GM19240 (cell line): Measurements from ENCODE around the gene BTBD2.

Experiments used
- DNase-seq: peaks from one replicate; pipeline ENCODE4 v3.0.0; 2011; ENCODE audit warnings: low spot score; ENCODE audit not compliant: insufficient read length

BTBD2 gene

GRCh38 chr19:1967087-1967608, 48.4 kb downstream of the BTBD2 start:
- DNase-seq: no peak

- DNase-seq: no peak
Observed at GRCh38 chr19:1962674-1963073, 52.8 kb downstream of the BTBD2 start.

GRCh38 chr19:1961000-1961883, 54.3 kb downstream of the BTBD2 start:
- no peak for DNase-seq

DNA sequence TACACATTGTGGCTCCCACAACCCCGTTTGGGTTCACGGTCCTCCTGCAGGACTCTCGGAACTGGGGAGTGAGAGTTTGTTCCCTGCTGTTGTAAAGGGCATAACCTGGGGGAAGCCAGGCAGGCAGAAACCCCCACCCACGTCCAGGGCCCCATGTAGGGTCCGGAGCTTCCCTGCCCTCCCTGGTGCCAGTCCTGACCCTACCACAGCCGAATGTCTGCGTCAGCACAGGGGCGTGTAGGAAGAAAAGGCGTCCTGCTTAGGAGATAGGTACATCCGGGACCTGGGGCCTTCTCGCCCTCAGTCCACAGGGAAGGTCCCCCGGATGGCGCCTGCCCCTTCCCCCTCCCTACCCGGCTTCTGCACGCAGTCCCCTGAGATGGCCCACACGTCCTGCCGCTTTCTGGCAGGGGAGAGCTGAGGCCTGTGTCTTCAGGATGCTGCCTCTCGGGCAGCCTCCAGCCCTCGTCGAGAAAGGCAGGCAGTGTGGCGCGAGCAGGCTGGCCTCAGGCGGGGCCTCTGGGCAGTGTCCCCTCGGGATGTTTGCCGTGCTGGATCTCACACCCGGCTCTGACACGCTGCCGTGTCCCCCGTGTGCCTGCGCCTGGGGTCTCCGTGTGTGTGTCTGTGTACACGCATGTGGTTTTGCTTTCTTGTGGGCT, 55.5 kb downstream of the BTBD2 start:
- no peak for DNase-seq

- DNase-seq: no peak
Observed at GRCh38 chr19:1957562-1958248, 57.8 kb downstream of the BTBD2 start.

DNA sequence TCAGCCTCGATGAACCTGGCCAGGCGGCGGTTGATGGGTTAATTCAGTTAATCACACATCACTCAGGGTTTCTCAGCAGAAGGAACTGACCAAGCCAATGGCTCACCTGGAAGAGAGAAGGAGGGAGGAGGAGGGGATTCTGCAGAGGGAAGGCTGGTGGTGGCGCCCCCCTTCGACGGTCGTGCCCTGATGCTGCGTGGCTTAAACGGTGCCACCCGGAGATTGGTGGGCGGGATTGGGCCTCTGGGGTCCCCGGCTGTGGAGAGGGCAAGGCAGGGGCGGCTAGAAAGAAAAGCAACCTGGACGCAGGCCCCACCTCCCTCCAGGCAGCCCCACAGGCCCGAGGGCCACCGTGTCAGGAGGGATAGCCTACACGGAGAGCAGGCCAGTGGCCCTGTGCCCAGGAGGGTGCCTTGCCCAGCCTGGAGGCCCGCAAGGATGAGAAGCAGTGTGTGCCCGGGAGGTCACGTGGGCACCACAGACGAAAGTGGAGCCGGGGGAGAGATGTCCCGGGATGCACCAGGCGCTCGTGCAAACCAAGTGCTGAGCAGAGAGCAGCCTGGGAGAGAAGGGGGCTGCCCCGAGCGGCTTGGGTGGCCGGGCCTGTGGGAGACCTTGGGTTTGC, 58.5 kb downstream of the BTBD2 start:
- DNase-seq: no peak

- DNase-seq: no peak
Observed at GRCh38 chr19:1956122-1956494, 59.4 kb downstream of the BTBD2 start.

GRCh38 chr19:1955171-1956121, 60.1 kb downstream of the BTBD2 start:
- DNase-seq: no peak

DNA sequence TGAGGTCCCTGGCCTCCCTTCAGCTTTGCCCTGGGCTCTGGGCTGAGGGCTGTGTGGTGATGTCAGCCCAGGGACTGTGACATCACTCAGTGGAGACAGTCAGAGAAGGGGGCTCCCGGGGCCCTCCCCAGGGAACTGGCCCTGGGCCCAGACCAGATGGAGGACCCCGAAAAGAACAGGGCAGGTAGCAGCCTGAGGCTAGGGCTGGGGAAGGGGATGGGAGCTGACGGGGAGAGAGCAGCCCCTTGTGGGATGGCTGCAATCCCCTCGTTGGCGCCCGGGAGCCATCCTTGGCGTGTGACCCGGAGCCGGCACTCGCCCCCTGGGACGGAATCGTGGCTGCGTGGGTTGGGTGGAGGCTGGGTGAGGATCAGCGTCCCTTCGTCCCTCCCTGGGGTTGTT, 61.0 kb downstream of the BTBD2 start:
- DNase-seq: no peak

DNA sequence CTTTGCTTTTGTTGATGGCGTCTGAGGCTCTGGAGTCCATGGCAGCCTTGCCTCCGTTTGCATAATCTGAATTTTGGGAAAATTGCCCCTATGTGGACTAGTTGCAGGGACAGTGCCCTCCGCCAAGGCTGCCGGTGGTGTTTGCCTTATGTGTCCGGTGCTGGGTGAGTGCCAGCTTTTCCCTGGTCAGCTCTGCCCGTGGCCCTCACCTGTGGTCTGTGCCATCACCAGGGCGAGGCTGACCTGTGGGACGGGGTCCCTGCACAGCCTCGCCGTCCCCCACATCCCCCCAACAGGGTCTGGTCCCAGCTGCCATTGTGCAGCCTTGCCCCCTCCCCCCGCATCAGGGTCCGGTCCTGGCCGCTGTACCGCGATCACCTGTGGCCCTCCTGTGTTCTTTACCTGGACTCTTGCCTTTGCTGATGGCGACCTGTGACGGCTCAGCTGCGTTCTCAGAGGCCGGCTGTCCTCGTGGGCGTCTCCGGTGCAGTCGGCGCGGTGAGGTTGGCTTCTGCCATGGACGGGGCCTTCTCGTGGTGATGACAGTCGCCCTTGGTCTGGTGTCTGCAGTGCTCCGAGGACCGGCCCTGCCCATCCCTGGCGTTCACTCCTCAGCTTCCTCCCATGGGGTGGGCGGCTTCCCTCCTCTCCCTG, 61.9 kb downstream of the BTBD2 start:
- DNase-seq: no peak

DNA sequence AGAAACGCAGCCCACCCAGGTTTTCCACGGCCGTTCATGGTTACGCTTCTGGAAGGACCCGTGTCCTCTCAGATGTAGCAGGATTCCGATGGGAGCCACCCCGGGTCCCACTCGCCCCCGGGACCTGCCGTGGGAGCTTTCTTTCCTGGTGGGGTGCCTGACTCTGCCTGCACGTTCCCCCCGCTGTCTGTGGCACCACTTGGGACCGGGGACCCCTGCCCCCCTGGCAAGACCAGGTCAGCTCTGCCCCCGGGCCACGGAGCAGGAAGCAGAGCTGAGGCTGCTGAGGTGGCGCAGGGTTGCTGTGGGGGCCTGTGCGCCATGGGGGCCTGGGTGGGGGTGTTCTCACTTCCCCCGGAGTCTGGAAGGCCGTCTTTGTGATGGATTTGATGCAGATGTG, 62.5 kb downstream of the BTBD2 start:
- DNase-seq: no peak

DNA sequence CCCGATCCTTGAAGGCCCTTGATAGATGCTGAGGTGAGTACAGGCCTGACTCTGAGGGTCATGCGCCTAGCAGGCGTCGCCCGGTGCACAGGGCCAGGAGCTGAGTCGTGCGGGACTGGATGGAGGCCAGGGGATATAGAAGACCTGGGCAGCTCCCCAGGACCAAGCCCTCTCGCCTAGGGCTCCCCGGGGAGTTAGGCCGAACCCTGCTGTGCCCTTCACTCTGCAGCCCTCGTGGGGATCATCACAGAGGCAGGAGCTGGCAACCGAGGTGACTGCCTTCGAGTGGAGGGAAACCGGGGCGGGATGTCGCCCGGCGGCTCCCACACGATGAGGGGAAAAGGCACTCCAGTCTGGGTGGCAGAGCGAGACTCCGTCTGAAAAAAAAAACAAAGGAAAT, 62.9 kb downstream of the BTBD2 start:
- DNase-seq: no peak

GRCh38 chr19:1950640-1951039, 64.9 kb downstream of the BTBD2 start:
- DNase-seq: no peak

GRCh38 chr19:1949304-1950101, 66.0 kb downstream of the BTBD2 start:
- DNase-seq: no peak

GRCh38 chr19:1947651-1948209, 67.8 kb downstream of the BTBD2 start:
- no peak for DNase-seq

DNA sequence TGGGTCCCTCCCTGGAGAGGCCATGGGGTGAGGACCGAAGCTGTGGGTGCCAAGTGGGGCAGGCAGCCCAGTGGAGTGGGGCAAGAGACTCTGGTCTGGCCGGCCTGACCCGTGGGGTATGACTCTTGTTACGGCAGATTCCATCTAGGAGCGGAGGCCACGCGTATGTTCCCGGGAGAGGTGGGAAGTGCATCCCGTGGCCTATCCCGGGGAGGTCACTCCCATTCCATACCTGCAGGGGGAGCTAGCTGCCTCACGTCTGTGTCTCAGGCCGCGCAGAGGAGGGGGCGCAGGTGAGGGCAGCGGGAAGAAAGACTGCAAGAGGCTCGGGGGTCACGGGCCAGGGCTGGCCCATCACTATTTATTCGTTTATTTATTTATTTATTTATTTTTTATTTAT, 69.6 kb downstream of the BTBD2 start:
- DNase-seq: no peak

DNA sequence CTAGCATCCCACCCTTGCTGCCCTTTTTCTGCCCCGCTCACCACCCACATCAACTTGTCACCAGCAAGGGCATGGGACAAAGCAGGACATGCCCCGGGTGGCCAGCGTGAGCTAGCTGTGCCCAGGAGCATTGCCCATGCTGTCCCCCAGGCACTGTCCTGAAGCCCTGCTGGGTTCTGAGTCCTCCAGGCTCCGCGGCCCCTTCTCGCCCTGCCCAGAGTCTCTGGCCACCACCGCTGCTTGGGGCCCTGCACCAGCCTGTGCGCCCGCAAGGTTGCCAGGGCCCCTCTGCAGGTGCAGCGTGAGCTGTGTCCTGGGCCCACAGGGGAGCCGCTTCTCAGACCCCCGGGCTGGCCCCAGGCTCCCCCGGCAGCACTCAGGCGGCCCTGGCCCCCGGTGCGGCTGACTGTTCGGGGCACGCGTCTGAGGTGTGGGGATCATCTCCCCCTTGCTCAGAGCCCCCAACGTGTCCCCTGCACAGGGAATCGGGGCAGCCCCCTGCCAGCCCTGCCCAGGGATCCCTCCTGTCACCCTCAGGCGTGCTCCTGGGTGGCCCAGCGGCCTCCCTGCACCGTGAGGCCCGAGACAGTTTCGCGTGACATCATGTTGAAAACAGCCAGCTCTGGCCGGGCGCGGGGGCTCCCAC, 70.5 kb downstream of the BTBD2 start:
- DNase-seq: no peak
